Embryonic facial prominence (tissue), 1 donor: ENCODE results near the gene SLC32A1.

ENCODE experiments used
- DNase-seq: peaks from one replicate; pipeline ENCODE4 v3.0.0-alpha.2; 2016; ENCODE audit errors: extremely low spot score

The SLC32A1 gene

DNA sequence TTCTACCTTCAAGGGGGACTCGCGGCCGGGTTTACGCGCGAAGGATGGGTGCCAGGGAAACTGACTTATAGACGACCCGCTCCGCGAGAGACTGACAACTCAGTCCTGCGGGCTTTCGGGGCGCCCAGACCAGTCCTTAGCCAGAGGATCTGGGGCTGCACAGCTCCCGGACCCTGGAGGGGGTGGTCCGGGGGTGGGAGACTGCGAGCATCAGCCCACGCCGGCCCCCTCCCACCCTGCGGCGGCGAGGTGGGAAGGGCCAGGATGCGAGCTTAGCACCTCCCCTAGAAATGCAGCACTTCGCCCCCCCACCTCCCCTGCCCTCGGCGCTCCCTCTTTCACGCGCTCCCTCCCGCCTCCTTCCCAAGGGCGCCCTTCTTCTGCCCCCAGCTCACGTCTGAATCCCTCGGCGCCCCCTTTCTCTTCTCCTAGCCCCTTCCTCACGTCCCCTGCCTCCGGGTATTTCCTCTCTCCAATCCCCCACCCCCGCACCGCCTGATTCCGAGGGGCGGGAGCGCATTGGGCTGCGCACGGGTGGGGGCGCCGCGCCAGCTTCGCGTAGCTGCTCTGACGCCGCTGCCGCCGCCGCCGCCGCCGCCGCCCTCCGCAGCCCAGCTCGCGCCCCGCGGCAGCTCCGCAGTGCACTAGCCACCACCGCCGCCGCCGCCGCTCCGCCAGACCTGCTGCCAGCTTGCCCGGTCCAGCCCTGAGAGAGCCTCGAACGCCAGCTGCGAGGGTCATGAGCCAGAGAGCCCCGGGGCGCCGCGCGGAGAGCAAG, at the start of gene SLC32A1:
Gene SLC32A1, plus strand, starts transcription at position 639 of the 778 bp plus-strand sequence. CDS start 239 bp downstream, outside the sequence.
- DNase-seq = no peak

- DNase-seq = no peak
Measured at GRCh38 chr20:38674765-38675133, 49.5 kb upstream of the SLC32A1 start.

DNA sequence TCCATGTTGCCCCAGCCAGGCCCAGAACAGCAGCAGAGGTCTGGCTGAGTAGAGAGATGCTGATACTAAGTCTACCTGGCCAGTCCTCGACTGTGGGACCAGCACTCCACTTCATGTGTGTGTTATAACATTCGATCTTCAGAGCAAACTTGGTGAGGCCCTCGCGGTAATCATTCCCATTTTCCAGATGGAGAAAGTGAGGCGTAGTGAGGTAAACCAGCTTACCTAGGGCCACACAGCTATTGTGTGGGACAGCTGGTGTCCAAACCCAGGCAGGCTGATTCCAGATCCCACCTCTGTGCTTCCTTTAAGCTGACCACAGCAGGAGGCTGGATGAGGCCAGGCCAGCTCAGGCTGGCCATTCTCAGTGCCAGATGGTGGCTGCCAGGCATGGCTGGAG, 47.7 kb upstream of the SLC32A1 start:
- no peak for DNase-seq

GRCh38 chr20:38680500-38681306, 43.6 kb upstream of the SLC32A1 start:
- DNase-seq = no peak

DNA sequence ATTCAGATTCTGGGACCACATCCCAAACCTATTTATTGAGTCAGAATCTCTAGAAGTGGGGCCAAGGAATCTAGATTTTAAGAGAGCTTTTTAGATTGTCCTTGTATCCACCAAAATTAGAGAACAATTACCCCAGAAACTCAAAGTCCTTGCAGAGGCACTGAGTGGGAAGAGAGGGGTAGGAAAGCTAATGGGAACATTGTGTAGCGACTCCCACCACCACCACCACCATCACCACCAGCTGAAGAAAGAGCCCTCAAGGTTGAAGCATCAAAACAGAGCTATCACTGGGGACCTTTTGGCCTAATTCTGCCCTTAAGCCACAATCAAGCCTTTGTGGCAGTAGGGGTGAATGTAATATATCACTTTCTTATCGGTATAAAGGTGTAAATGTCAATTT, 39.0 kb upstream of the SLC32A1 start:
- DNase-seq = no peak

DNA sequence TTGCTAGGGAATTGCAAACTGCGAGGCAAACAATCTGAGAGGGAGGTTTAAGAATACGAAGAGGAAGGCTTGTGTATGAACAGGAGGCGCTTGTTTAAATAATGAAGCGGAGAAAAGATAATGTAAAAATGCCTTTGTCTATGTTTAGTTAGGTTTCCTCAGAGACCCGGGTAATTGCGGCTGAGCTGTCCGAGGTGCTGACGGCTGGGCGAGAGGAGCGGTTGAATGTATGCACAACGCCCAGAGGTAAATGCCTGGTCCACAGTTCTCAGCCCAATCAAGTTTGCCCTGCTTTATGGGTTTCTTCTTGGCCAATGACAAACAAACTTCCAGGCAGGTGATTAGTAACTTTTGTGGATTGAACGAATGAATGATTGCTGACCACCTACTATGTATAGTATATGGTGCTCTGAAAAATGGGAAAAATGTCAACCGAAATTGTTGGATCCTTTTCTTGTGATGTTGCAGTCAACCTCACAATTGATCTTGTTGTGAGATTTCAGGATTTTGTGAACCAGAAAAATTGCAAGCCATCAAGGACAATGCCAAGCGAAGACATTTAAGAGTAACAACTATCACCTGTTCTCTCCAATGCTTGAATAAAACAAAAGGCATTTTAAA, 38.3 kb upstream of the SLC32A1 start:
- no peak for DNase-seq

DNA sequence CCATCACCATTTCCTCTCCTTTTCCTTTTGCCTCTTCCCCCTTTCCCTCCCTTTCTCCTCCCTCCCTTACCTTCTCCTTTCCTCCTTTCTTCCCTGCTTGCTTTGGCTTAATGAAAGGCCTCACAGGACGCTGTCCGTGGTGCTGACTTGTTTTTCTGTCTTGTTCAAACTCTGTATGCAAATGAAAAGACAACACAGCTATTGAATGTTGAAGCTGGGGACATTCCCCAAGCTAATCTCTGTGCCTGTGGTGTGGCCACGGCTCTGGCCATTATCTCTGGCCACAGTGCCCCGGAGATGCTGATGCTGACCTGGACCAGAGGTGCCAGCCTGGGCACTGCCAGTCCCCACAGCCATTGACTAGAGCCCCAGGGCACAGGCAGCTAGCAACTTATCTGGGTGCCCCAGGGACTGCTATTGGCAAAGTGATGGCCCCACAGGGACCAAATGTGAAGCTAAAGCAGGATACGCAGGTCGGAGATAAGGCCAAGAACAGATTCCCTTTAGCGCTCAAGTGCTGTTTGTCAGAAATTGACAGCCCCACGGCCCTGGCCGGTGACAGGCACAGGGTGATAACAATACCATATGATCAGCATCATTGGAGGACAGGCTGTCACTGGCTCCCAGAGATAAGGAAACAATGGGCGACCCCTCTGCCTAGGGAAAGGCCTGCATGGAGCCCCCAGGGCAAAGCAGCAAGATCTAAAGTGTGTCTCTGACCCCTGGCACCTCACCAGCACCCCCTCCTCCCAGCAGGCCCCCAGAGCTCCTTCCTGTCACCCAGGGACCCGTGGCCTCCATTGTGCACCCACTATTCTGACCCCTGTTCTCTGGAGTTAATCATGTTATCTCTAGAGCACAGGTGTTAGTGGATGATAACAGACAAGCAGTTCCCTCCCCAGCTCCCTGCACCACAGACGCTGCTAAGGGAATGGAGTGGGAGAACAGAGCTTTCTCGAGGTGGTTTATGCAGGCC, 31.6 kb upstream of the SLC32A1 start:
- peak; percentile 18 for DNase-seq

GRCh38 chr20:38697306-38697705, 27.0 kb upstream of the SLC32A1 start:
- no peak for DNase-seq

GRCh38 chr20:38698541-38698940, 25.7 kb upstream of the SLC32A1 start:
- no peak for DNase-seq

DNA sequence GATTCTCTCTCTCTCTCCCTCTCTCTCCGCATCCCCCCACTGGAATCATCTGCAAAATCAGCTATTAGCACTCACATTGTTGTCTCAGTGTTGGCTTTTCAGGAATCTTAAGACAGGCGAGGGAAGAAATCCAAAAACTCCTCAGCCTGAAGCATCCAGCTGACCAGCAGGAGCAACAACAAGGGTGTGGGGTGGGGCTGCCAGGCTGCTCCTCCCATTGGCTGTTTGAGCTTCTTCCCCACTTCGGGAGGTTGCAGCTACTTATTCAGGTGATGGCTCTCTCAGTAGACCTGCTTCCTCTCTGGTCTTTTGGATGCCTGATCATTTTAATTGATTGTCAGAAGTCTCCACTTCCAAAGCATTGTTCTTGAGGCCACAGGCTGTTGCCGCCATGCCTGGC, 24.1 kb upstream of the SLC32A1 start:
- DNase-seq = no peak

- no peak for DNase-seq
Measured at GRCh38 chr20:38700926-38701325, 23.4 kb upstream of the SLC32A1 start.

DNA sequence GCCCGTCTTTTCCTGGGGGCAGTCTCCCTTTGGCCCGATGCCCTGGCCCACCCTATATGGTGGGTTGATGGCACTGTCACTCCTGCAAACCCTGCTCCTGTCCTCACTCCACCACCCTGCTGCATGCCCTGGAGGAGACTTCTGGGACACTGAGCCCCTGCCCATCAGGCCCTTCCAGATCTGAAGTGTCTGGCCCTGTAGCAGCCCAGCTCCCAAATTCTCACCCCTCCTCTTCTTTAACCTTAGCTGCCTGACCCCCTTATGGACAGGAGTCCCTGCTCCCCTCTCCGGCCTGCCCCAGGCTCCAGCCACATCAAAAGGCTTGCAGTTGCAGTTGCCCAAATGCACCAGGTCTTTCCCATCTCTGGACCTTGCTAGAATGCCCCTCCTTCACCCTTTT, 20.8 kb upstream of the SLC32A1 start:
- no peak for DNase-seq

DNA sequence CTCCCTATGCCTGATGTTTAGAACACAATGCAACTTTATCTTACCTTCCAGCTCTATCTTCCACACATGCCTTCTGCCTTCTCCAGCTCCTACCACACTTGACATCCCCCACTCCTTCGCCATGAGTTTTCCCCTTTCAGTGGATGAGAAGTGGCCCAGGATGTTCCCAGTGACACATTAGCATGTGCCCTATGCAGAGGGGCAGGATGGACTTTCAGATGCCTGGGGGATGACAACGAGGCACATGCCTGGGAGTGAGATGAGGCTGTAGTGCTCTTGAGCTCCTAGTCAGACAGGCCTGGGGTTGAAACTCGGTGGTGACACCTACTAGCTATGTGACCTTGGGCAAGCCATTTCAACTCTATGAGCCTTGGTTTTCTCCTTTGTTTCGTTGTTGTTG, 20.1 kb upstream of the SLC32A1 start:
- DNase-seq = no peak

- no peak for DNase-seq
Measured at GRCh38 chr20:38706509-38706908, 17.8 kb upstream of the SLC32A1 start.

- no peak for DNase-seq
Measured at GRCh38 chr20:38714308-38714707, 10.0 kb upstream of the SLC32A1 start.

DNA sequence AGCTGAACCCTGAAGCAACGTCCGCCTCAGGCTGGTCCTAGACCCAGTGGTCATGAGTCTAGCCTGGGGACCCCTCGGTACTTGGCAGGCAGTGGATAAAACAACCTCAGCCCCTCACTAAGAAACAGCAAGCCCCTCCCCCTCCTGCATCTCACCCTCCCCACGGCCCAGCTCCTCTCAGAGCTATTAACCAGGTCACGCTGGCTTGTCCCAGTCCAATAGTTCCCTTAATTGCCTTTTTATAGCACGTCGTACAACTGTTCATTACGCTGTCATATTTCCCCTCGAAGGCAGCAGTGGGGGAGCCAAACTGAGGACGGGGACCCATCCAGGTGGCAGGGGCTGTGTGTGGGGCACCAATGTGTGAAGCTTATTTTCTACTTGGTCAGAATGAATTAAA, 8.6 kb upstream of the SLC32A1 start:
- no peak for DNase-seq

GRCh38 chr20:38722683-38723016, 1.6 kb upstream of the SLC32A1 start:
- no peak for DNase-seq

GRCh38 chr20:38723017-38723847, 1.1 kb upstream of the SLC32A1 start:
- no peak for DNase-seq

DNA sequence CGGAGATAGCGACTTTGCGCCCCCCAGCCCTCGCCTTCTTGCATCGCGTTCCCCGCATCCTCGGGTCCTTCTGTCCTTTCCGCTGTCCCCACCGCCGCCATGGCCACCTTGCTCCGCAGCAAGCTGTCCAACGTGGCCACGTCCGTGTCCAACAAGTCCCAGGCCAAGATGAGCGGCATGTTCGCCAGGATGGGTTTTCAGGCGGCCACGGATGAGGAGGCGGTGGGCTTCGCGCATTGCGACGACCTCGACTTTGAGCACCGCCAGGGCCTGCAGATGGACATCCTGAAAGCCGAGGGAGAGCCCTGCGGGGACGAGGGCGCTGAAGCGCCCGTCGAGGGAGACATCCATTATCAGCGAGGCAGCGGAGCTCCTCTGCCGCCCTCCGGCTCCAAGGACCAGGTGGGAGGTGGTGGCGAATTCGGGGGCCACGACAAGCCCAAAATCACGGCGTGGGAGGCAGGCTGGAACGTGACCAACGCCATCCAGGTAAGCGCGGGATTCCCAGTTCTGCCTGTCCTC, 401 bp downstream of the SLC32A1 start:
- DNase-seq = no peak

DNA sequence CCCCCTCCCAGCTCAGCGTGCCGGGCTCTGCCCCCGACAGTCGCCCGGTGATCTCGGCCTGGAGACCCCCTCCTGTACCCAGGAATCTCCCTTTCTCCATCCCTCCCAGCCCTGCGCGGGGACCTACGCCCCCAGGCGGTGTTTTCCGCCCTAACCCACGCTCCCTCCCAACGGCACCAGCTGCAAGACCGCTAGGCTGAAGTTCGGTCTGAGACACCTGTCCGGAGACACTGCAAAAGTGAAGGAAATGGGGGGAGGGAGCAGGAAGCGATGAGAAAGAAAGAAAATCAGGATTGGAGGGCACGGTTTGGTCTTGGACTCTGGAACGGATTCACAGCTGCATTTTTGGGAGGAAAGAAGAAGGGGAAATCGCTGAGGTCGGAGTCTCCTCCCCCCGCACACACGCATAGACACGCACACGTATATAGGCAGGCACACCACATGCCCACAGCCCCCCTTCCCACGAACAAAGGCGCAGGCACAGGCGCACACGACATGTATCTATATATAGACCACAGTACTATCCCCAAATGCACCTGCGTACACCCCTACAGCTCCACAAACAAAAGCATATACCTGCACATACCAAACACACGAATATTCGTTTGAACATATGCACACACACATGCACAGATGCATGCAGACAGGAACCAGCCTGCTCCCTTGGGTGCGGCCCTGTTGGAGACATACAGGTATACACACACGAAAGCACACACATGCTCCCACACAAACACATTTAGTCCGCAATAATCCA, 1.0 kb downstream of the SLC32A1 start:
- DNase-seq = no peak
